ENCODE results near the gene DMRTA2.
A peak's percentile ranks its signal among the peaks of the same experiment; 100 is the strongest.

DMRTA2 gene

GRCh38 chr1:50424045-50424883 lies 1.0 kb upstream of the DMRTA2 start:
- DNase-seq (ENCODE audit: low spot score): peak; percentile 46

- peak; percentile 30 for DNase-seq (ENCODE audit: low spot score)
Observed at GRCh38 chr1:50423670-50424000, 392 bp upstream of the DMRTA2 start.

GRCh38 chr1:50422675-50422945 lies 633 bp downstream of the DMRTA2 start:
- DNase-seq (ENCODE audit: low spot score): peak; percentile 20

GRCh38 chr1:50421768-50422674 lies 1.2 kb downstream of the DMRTA2 start:
- no peak for DNase-seq (ENCODE audit: low spot score)

- DNase-seq (ENCODE audit: low spot score): no peak
Observed at GRCh38 chr1:50421366-50421748, 1.9 kb downstream of the DMRTA2 start.

GRCh38 chr1:50420689-50421365 lies 2.4 kb downstream of the DMRTA2 start:
- DNase-seq (ENCODE audit: low spot score): no peak

GRCh38 chr1:50419907-50420677 lies 3.2 kb downstream of the DMRTA2 start:
- no peak for DNase-seq (ENCODE audit: low spot score)

GRCh38 chr1:50419192-50419906 lies 3.9 kb downstream of the DMRTA2 start:
- DNase-seq (ENCODE audit: low spot score): peak; percentile 59

GRCh38 chr1:50418600-50419109 lies 4.6 kb downstream of the DMRTA2 start:
- peak; percentile 27 for DNase-seq (ENCODE audit: low spot score)

GRCh38 chr1:50417946-50418599 lies 5.2 kb downstream of the DMRTA2 start:
- no peak for DNase-seq (ENCODE audit: low spot score)

- DNase-seq (ENCODE audit: low spot score): no peak
Observed at GRCh38 chr1:50417507-50417906, 5.7 kb downstream of the DMRTA2 start.

GRCh38 chr1:50416553-50417453 lies 6.4 kb downstream of the DMRTA2 start:
- peak; percentile 30 for DNase-seq (ENCODE audit: low spot score)

- DNase-seq (ENCODE audit: low spot score): no peak
Observed at GRCh38 chr1:50416150-50416527, 7.1 kb downstream of the DMRTA2 start.

- DNase-seq (ENCODE audit: low spot score): no peak
Observed at GRCh38 chr1:50415235-50416149, 7.8 kb downstream of the DMRTA2 start.

GRCh38 chr1:50414853-50415234 lies 8.4 kb downstream of the DMRTA2 start:
- DNase-seq (ENCODE audit: low spot score): no peak

- DNase-seq (ENCODE audit: low spot score): no peak
Observed at GRCh38 chr1:50412813-50413476, 10.3 kb downstream of the DMRTA2 start.

- DNase-seq (ENCODE audit: low spot score): no peak
Observed at GRCh38 chr1:50405814-50406213, 17.4 kb downstream of the DMRTA2 start.

- no peak for DNase-seq (ENCODE audit: low spot score)
Observed at GRCh38 chr1:50393522-50394120, 29.6 kb downstream of the DMRTA2 start.
